H9 (cell line): ENCODE measurements around the gene DENND5A. TPM values are rescaled to one million over a fixed set of nuclear protein-coding genes. Genes with fewer than 3 reads are reported as not detected.

Experiments
- DNase-seq: peaks from one replicate; pipeline ENCODE4 v3.0.0-alpha.2; 2017
- H2AFZ ChIP-seq: one replicate; pipeline ENCODE4 v1.6.1; 2013; ENCODE audit warnings: mild to moderate bottlenecking, low read length, control low read depth, moderate library complexity
- H2AK5ac ChIP-seq: 2 replicates; pipeline ENCODE4 v1.6.1; 2013; ENCODE audit warnings: low read length, control low read depth, mixed read lengths; ENCODE audit not compliant: insufficient read length
- H2BK120ac ChIP-seq: one replicate; pipeline ENCODE4 v1.6.1; 2013; ENCODE audit warnings: low read depth, mild to moderate bottlenecking, low read length, control low read depth, inconsistent platforms; ENCODE audit not compliant: poor library complexity, severe bottlenecking
- H2BK12ac ChIP-seq: 2 replicates; pipeline ENCODE4 v1.6.1; 2013; ENCODE audit warnings: low read length, control low read depth, mixed read lengths, low read depth; ENCODE audit not compliant: insufficient read length
- H2BK15ac ChIP-seq: 2 replicates; pipeline ENCODE4 v1.6.1; 2013; ENCODE audit warnings: low read depth, low read length, control low read depth
- H2BK20ac ChIP-seq: one replicate; pipeline ENCODE4 v1.6.1; 2013; ENCODE audit warnings: low read depth, mild to moderate bottlenecking, low read length, control low read depth, inconsistent platforms; ENCODE audit not compliant: poor library complexity, severe bottlenecking
- H2BK5ac ChIP-seq: 2 replicates; pipeline ENCODE4 v1.6.1; 2013; ENCODE audit warnings: low read length, control low read depth, mixed read lengths; ENCODE audit not compliant: insufficient read length
- H3K14ac ChIP-seq: 2 replicates; pipeline ENCODE4 v1.6.1; 2013; ENCODE audit warnings: low read length, control low read depth; ENCODE audit not compliant: insufficient read depth
- H3K18ac ChIP-seq: 2 replicates; pipeline ENCODE4 v1.6.1; 2013; ENCODE audit warnings: low read depth, mild to moderate bottlenecking, mixed read lengths, low read length, control low read depth; ENCODE audit not compliant: insufficient read length
- H3K23ac ChIP-seq: 2 replicates; pipeline ENCODE4 v1.6.1; 2013; ENCODE audit warnings: low read length, control low read depth, mixed read lengths, low read depth; ENCODE audit not compliant: insufficient read length
- H3K23me2 ChIP-seq: 2 replicates; pipeline ENCODE4 v1.6.1; 2013; ENCODE audit warnings: low read depth, mild to moderate bottlenecking, mixed read lengths, low read length, control low read depth; ENCODE audit not compliant: insufficient read length, poor library complexity, severe bottlenecking
- H3K27ac ChIP-seq: 2 replicates; pipeline ENCODE4 v1.5.1; 2013; ENCODE audit warnings: low read length, control low read depth, mixed read lengths, low read depth; ENCODE audit not compliant: insufficient read length
- H3K27me3 ChIP-seq: 2 replicates; pipeline ENCODE4 v1.6.1; 2013; ENCODE audit warnings: low read length, control low read depth, inconsistent platforms; ENCODE audit not compliant: insufficient read depth
- H3K4ac ChIP-seq: 2 replicates; pipeline ENCODE4 v1.6.1; 2013; ENCODE audit warnings: low read depth, mild to moderate bottlenecking, control low read depth, inconsistent platforms, low read length, moderate library complexity
- H3K4me1 ChIP-seq: 2 replicates; pipeline ENCODE4 v1.6.1; 2013; ENCODE audit warnings: low read length, control low read depth, inconsistent platforms; ENCODE audit not compliant: insufficient read depth
- H3K4me2 ChIP-seq: 2 replicates; pipeline ENCODE4 v1.6.1; 2013; ENCODE audit warnings: low read length, control low read depth, mixed read lengths; ENCODE audit not compliant: insufficient read length, insufficient read depth
- H3K56ac ChIP-seq: 2 replicates; pipeline ENCODE4 v1.6.1; 2013; ENCODE audit warnings: low read depth, mild to moderate bottlenecking, mixed read lengths, low read length, control low read depth; ENCODE audit not compliant: insufficient read length
- H3K79me1 ChIP-seq: 2 replicates; pipeline ENCODE4 v1.6.1; 2013; ENCODE audit warnings: low read depth, mild to moderate bottlenecking, moderate library complexity, low read length, control low read depth, inconsistent platforms; ENCODE audit not compliant: insufficient read depth, poor library complexity, severe bottlenecking
- H3K79me2 ChIP-seq: 2 replicates; pipeline ENCODE4 v1.6.1; 2013; ENCODE audit warnings: low read length, control low read depth, inconsistent platforms; ENCODE audit not compliant: insufficient read depth
- H3K9ac ChIP-seq: 2 replicates; pipeline ENCODE4 v1.6.1; 2013; ENCODE audit warnings: low read length, control low read depth, mixed read lengths; ENCODE audit not compliant: insufficient read length; ENCODE audit errors: extremely low read depth
- H3K9me3 ChIP-seq: one replicate; pipeline ENCODE4 v1.6.1; 2013; ENCODE audit warnings: low read depth, low read length, inconsistent platforms; ENCODE audit not compliant: control insufficient read depth
- H3T11ph ChIP-seq: one replicate; pipeline ENCODE4 v1.6.1; 2013; ENCODE audit warnings: mild to moderate bottlenecking, low read length, control low read depth, inconsistent platforms
- H4K20me1 ChIP-seq: one replicate; pipeline ENCODE4 v1.6.1; 2013; ENCODE audit not compliant: control insufficient read depth, insufficient read length, insufficient read depth
- H4K5ac ChIP-seq: 2 replicates; pipeline ENCODE4 v1.6.1; 2013; ENCODE audit warnings: low read depth, mild to moderate bottlenecking, mixed read lengths, low read length, control low read depth; ENCODE audit not compliant: insufficient read length
- H4K8ac ChIP-seq: replicated peaks from 2 replicates; pipeline ENCODE4 v1.6.1; 2013; ENCODE audit warnings: low read length, control low read depth, mixed read lengths, low read depth; ENCODE audit not compliant: insufficient read length
- H4K91ac ChIP-seq: 2 replicates; pipeline ENCODE4 v1.6.1; 2013; ENCODE audit warnings: low read depth, mild to moderate bottlenecking, moderate library complexity, mixed read lengths, low read length, control low read depth; ENCODE audit not compliant: insufficient read length
- H3K27ac Mint-ChIP-seq, 3 experiments: 2 replicates in 2 of 3; 3 replicates in 1 of 3; pipeline ENCODE4 v1.8.0; 2020 to 2021; ENCODE audit warnings: mixed read lengths in 3 of 3, mild to moderate bottlenecking in 1 of 3, moderate library complexity in 1 of 3
- H3K27me3 Mint-ChIP-seq: 2 replicates; pipeline ENCODE4 v1.8.0; 2021; ENCODE audit warnings: low read depth, mild to moderate bottlenecking, moderate library complexity, mixed read lengths
- H3K36me3 Mint-ChIP-seq, 3 experiments: 2 replicates in 2 of 3; 3 replicates in 1 of 3; pipeline ENCODE4 v1.8.0; 2020 to 2021; ENCODE audit warnings: low read depth in 3 of 3, mixed read lengths in 3 of 3; ENCODE audit not compliant: insufficient read depth in 1 of 3
- H3K4me1 Mint-ChIP-seq, 2 experiments: 2 replicates each; pipeline ENCODE4 v1.8.0; 2020; ENCODE audit warnings: mixed read lengths in 2 of 2
- H3K4me3 Mint-ChIP-seq, 2 experiments: 2 replicates in 1 of 2; 3 replicates in 1 of 2; pipeline ENCODE4 v1.8.0; 2020 to 2021; ENCODE audit warnings: mild to moderate bottlenecking in 2 of 2, mixed read lengths in 2 of 2, moderate library complexity in 1 of 2
- H3K9me3 Mint-ChIP-seq, 2 experiments: 2 replicates in 1 of 2; 3 replicates in 1 of 2; pipeline ENCODE4 v1.8.0; 2020; ENCODE audit warnings: mild to moderate bottlenecking in 2 of 2, mixed read lengths in 2 of 2, moderate library complexity in 1 of 2
- WGBS: extraction: QIAGEN DNeasy Blood & Tissue Kit; methylation state at CpG from one replicate; pipeline ENCODE4 v1.1.7; 2013; ENCODE audit warnings: missing lambda C conversion rate, low lambda C conversion rate, mixed read lengths; ENCODE audit not compliant: insufficient read length; ENCODE audit errors: extremely low coverage; 5-methylcytosine and 5-hydroxymethylcytosine counted together
- total RNA-seq: library from RNA; stranded (reverse); gene quantifications from 2 replicates; pipeline ENCODE4 v1.2.1, GENCODE V29; 2021
- TF ChIP-seq, protein P1 (sequence below): fragments of 200-600 bp; sonication (generic); conservative IDR thresholded peaks from 3 replicates; pipeline ENCODE4 v1.8.0; 2021; ENCODE audit warnings: antibody characterized with exemption, mild to moderate bottlenecking

DENND5A gene
- total RNA-seq, 1 experiment from 2014 or later, result 59.6 TPM

DNA sequence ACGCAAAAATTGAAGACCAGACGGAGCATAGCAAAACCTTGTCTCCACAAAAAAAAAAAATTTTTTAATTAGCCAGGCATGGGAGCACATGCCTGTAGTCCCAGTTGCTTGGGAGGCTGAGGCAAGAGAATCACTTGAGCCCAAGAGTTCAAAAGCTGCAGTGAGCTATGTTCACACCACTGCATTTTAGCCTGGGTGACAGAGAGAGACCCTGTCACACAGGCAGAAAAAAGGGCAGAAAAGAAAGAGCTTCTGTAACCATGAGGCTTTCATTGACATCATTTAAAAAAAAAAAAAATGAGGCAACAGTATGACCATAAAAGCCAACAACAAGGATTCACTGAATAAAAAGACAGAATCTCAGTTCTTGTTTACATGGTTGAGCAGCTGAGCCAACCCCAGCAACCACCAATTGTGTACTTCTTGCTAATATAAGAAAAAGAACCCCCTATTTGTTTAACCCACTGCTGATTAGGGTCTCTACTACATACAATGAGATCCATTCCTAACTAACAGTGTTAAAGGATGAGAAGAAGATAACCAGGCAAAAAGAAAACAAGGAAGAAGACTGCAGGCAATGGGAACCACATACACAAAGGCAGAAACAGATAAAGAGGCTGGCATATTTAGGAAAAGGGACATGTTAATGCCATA is 87.6 kb downstream of the DENND5A start:
- no peak overlapping the region for H3K9ac ChIP-seq
- no peak overlapping the region for H3T11ph ChIP-seq
- H3K9me3 ChIP-seq, result no peaks in the 10 kb centered on the region
- no peaks in the 10 kb centered on the region for H3K23me2 ChIP-seq
- H2AK5ac ChIP-seq, result no peak overlapping the region
- H3K4me1 ChIP-seq, result no peaks in the 10 kb centered on the region
- no peak overlapping the region for H3K4me2 ChIP-seq
- no peak overlapping the region for H3K56ac ChIP-seq
- H3K4ac ChIP-seq, result no peak overlapping the region
- no peak overlapping the region for H3K14ac ChIP-seq
- no peak overlapping the region for H4K8ac ChIP-seq
- no peak overlapping the region for H2BK15ac ChIP-seq
- no peak overlapping the region for H3K4me3 Mint-ChIP-seq
- no peak overlapping the region for H2BK12ac ChIP-seq
- H3K36me3 Mint-ChIP-seq, result peaks cover 25 to 56% (median 52%) of the 10 kb centered on the region in 3 experiments; a peak in 6 of 7 replicates
- H3K9me3 Mint-ChIP-seq, result no peaks in the 10 kb centered on the region; a peak in 1 of 5 replicates
- H3K4me1 Mint-ChIP-seq, result peaks cover under 1 to 4% of the 10 kb centered on the region in 2 experiments; a peak in 3 of 4 replicates
- TF ChIP-seq, protein P1, sequence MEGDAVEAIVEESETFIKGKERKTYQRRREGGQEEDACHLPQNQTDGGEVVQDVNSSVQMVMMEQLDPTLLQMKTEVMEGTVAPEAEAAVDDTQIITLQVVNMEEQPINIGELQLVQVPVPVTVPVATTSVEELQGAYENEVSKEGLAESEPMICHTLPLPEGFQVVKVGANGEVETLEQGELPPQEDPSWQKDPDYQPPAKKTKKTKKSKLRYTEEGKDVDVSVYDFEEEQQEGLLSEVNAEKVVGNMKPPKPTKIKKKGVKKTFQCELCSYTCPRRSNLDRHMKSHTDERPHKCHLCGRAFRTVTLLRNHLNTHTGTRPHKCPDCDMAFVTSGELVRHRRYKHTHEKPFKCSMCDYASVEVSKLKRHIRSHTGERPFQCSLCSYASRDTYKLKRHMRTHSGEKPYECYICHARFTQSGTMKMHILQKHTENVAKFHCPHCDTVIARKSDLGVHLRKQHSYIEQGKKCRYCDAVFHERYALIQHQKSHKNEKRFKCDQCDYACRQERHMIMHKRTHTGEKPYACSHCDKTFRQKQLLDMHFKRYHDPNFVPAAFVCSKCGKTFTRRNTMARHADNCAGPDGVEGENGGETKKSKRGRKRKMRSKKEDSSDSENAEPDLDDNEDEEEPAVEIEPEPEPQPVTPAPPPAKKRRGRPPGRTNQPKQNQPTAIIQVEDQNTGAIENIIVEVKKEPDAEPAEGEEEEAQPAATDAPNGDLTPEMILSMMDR, result no peak
- H3K27me3 ChIP-seq, result no peaks in the 10 kb centered on the region
- H4K91ac ChIP-seq, result no peak overlapping the region
- no peak overlapping the region for H2BK5ac ChIP-seq
- no peak overlapping the region for H3K18ac ChIP-seq
- DNase-seq, result no peak
- H2BK20ac ChIP-seq, result no peak overlapping the region
- no peak overlapping the region for H2BK120ac ChIP-seq
- peaks cover 2% of the 10 kb centered on the region for H3K79me1 ChIP-seq
- WGBS, result no CpG with 5 or more reads among the region's 2 CpGs
- H3K27ac ChIP-seq, result no peak overlapping the region
- no peaks in the 10 kb centered on the region for H3K79me2 ChIP-seq
- no peaks in the 10 kb centered on the region for H3K27me3 Mint-ChIP-seq
- H4K5ac ChIP-seq, result no peak overlapping the region
- H3K27ac Mint-ChIP-seq, result no peak overlapping the region
- H4K20me1 ChIP-seq, result no peaks in the 10 kb centered on the region
- no peak overlapping the region for H3K23ac ChIP-seq
- H2AFZ ChIP-seq, result no peak overlapping the region
